Smooth muscle cell (in vitro differentiated cells): ENCODE data around the gene PKNOX2. TPM values are rescaled to one million over a fixed set of nuclear protein-coding genes. Genes with fewer than 3 reads are reported as not detected.

Experiments used
- DNase-seq: peaks from one replicate; lab custom pipeline; 2025; ENCODE audit not compliant: unreplicated experiment; lab: John Stamatoyannopoulos, UW
- H2AFZ ChIP-seq: fragments of 200-600 bp; sonication (generic); 2 replicates; pipeline ENCODE4 v1.6.0; 2016; ENCODE audit warnings: antibody characterized with exemption, low read depth, mild to moderate bottlenecking
- H3F3A ChIP-seq: fragments of 200-600 bp; sonication (generic); 2 replicates; pipeline ENCODE4 v1.6.0; 2017; ENCODE audit warnings: antibody characterized with exemption, low read depth
- H3K27ac ChIP-seq: fragments of 200-600 bp; sonication (generic); 2 replicates; pipeline ENCODE4 v1.5.1; 2016; ENCODE audit warnings: low read depth, mild to moderate bottlenecking
- H3K27me3 ChIP-seq: fragments of 200-600 bp; sonication (generic); 2 replicates; pipeline ENCODE4 v1.6.1; 2016; ENCODE audit warnings: low read depth, mild to moderate bottlenecking
- H3K36me3 ChIP-seq: fragments of 200-600 bp; sonication (generic); 2 replicates; pipeline ENCODE4 v1.5.1; 2016; ENCODE audit warnings: low read depth
- H3K4me1 ChIP-seq: fragments of 200-600 bp; sonication (generic); 2 replicates; pipeline ENCODE4 v1.5.1; 2016; ENCODE audit warnings: low read depth
- H3K4me2 ChIP-seq: fragments of 200-600 bp; sonication (generic); 2 replicates; pipeline ENCODE4 v1.6.0; 2016; ENCODE audit warnings: mild to moderate bottlenecking
- H3K4me3 ChIP-seq: fragments of 200-600 bp; sonication (generic); 2 replicates; pipeline ENCODE4 v1.5.1; 2016; ENCODE audit warnings: mild to moderate bottlenecking
- H3K79me2 ChIP-seq: fragments of 200-600 bp; sonication (generic); 2 replicates; pipeline ENCODE4 v1.6.0; 2016; ENCODE audit warnings: low read depth, mild to moderate bottlenecking
- H3K9ac ChIP-seq: fragments of 200-600 bp; sonication (generic); 2 replicates; pipeline ENCODE4 v1.6.0; 2016; ENCODE audit warnings: low read depth
- H3K9me3 ChIP-seq: fragments of 200-600 bp; sonication (generic); replicated peaks from 2 replicates; pipeline ENCODE4 v1.5.1; 2016; ENCODE audit warnings: low read depth
- H4K20me1 ChIP-seq: fragments of 200-600 bp; sonication (generic); 2 replicates; pipeline ENCODE4 v1.6.0; 2016; ENCODE audit warnings: low read depth
- CTCF ChIP-seq: fragments of 200-600 bp; sonication (generic); IDR thresholded peaks from 2 replicates; pipeline ENCODE4 v1.5.1; 2017; ENCODE audit warnings: borderline replicate concordance, mild to moderate bottlenecking, antibody characterized with exemption; ENCODE audit not compliant: insufficient read depth, poor library complexity, severe bottlenecking
- WGBS: methylation state at CpG from one replicate; pipeline ENCODE4 v1.1.7; 2016; ENCODE audit warnings: low lambda C conversion rate; 5-methylcytosine and 5-hydroxymethylcytosine counted together
- polyA plus RNA-seq: library from polyadenylated mRNA; unstranded; fragments of >200 nt; fragmentation: Nextera tagmentation; extraction: Ambion mirVana; gene quantifications from 2 replicates; pipeline ENCODE4 v1.2.1, GENCODE V29; 2016
- total RNA-seq: library from RNA; depleted of rRNA; stranded (reverse); fragments of >200 nt; gene quantifications from 2 replicates; pipeline ENCODE4 v1.2.3, GENCODE V29; 2014

PKNOX2 gene
- total and polyA plus RNA-seq, 2 experiments from 2014 or later: 7.2 to 7.9 TPM

- WGBS: 86% methylated on average over 23 of the region's 24 CpGs
- Histone ChIP-seq H3K4me1 (peaks cover 3% of the 10 kb centered on the region), H3K9ac (no peak overlapping the region), H3K4me2 (no peak overlapping the region), H3K27ac (no peak overlapping the region), H3K79me2 (peaks cover 17% of the 10 kb centered on the region), H3K9me3 (no peaks in the 10 kb centered on the region), H3F3A (no peaks in the 10 kb centered on the region), H4K20me1 (no peaks in the 10 kb centered on the region), H3K4me3 (no peak overlapping the region), H3K36me3 (no peaks in the 10 kb centered on the region), H3K27me3 (no peaks in the 10 kb centered on the region), H2AFZ (no peak overlapping the region)
- TF ChIP-seq CTCF: no peak
- no peak for DNase-seq
Observed at GRCh38 chr11:125236072-125236825, 71.7 kb downstream of the PKNOX2 start.

- DNase-seq: no peak
- Histone ChIP-seq H3K4me1 (peaks cover 3% of the 10 kb centered on the region), H3K9me3 (no peaks in the 10 kb centered on the region), H3K36me3 (no peaks in the 10 kb centered on the region), H3F3A (no peaks in the 10 kb centered on the region), H3K79me2 (peaks cover 10% of the 10 kb centered on the region), H3K27ac (no peak overlapping the region), H3K4me3 (no peak overlapping the region), H3K27me3 (no peaks in the 10 kb centered on the region), H3K9ac (no peak overlapping the region), H3K4me2 (no peak overlapping the region), H2AFZ (no peak overlapping the region), H4K20me1 (no peaks in the 10 kb centered on the region)
- WGBS: 59% methylated on average over 26 of the region's 26 CpGs
- no peak for TF ChIP-seq CTCF
Observed at GRCh38 chr11:125239585-125240560, 75.3 kb downstream of the PKNOX2 start.

- no peaks in the 10 kb centered on the region for H3K36me3 ChIP-seq
- 84% methylated on average over 5 of the region's 5 CpGs for WGBS
- no peak for TF ChIP-seq CTCF
Observed at GRCh38 chr11:125241104-125241503, 76.6 kb downstream of the PKNOX2 start.

More at GRCh38 chr11:125241104-125241503, 76.6 kb downstream of the PKNOX2 start:
- H4K20me1 ChIP-seq: no peaks in the 10 kb centered on the region
- no peak overlapping the region for H3K9ac ChIP-seq
- peaks cover 10% of the 10 kb centered on the region for H3K79me2 ChIP-seq
- no peak overlapping the region for H3K4me2 ChIP-seq
- H3K9me3 ChIP-seq: no peaks in the 10 kb centered on the region
- no peak overlapping the region for H3K4me3 ChIP-seq
- no peak for DNase-seq
- H2AFZ ChIP-seq: no peak overlapping the region
- peaks cover 3% of the 10 kb centered on the region for H3K4me1 ChIP-seq
- no peaks in the 10 kb centered on the region for H3F3A ChIP-seq
- H3K27me3 ChIP-seq: no peaks in the 10 kb centered on the region
- no peak overlapping the region for H3K27ac ChIP-seq
